ENCODE measurements around the gene AGAP1. TPM values are rescaled to one million over a fixed set of nuclear protein-coding genes. Genes with fewer than 3 reads are reported as not detected.

Gene AGAP1
- total RNA-seq, 1 donor from 2014 or later, result 54.7 TPM

- H3K4me3 Mint-ChIP-seq, result no peak overlapping the region
- no peak for DNase-seq (ENCODE audit: low read depth, low spot score)
- H3K9me3 Mint-ChIP-seq, result peaks cover 2% of the 10 kb centered on the region
- no peak for TF ChIP-seq CTCF (conservative IDR thresholded peaks at IDR 0.05)
- H3K36me3 Mint-ChIP-seq (ENCODE audit: low read depth), result no peaks in the 10 kb centered on the region
- H3K4me1 Mint-ChIP-seq, result no peaks in the 10 kb centered on the region
- H3K27me3 Mint-ChIP-seq (ENCODE audit: low read depth), result no peaks in the 10 kb centered on the region
- H3K27ac Mint-ChIP-seq (ENCODE audit: unreplicated experiment), result no peak overlapping the region
These were observed 7.1 kb upstream of the AGAP1 start for GRCh38 chr2:235486729-235487128.

GRCh38 chr2:235489897-235490296 is 3.9 kb upstream of the AGAP1 start:
- H3K36me3 Mint-ChIP-seq (ENCODE audit: low read depth), result no peaks in the 10 kb centered on the region
- peak overlapping the region; percentile 60 for H3K4me3 Mint-ChIP-seq
- DNase-seq (ENCODE audit: low read depth, low spot score), result no peak
- peaks cover 2% of the 10 kb centered on the region for H3K9me3 Mint-ChIP-seq
- no peaks in the 10 kb centered on the region for H3K27me3 Mint-ChIP-seq (ENCODE audit: low read depth)
- TF ChIP-seq CTCF (conservative IDR thresholded peaks at IDR 0.05), result no peak
- no peak overlapping the region for H3K27ac Mint-ChIP-seq (ENCODE audit: unreplicated experiment)
- H3K4me1 Mint-ChIP-seq, result peaks cover 12% of the 10 kb centered on the region

GRCh38 chr2:235492850-235493344 is 946 bp upstream of the AGAP1 start:
- no peak for DNase-seq (ENCODE audit: low read depth, low spot score)
- H3K36me3 Mint-ChIP-seq (ENCODE audit: low read depth), result no peaks in the 10 kb centered on the region

GRCh38 chr2:235493402-235493774 is 455 bp upstream of the AGAP1 start:
- no peaks in the 10 kb centered on the region for H3K27me3 Mint-ChIP-seq (ENCODE audit: low read depth)

More at GRCh38 chr2:235492850-235493344, 946 bp upstream of the AGAP1 start:
- Mint-ChIP-seq H3K4me3 (peak overlapping the region; percentile 96), H3K9me3 (no peaks in the 10 kb centered on the region), H3K4me1 (peaks cover 35% of the 10 kb centered on the region), H3K27me3 (ENCODE audit: low read depth) (no peaks in the 10 kb centered on the region), H3K27ac (ENCODE audit: unreplicated experiment) (peak overlapping the region; percentile 97)
- no peak for TF ChIP-seq CTCF (conservative IDR thresholded peaks at IDR 0.05)

GRCh38 chr2:235494716-235495372 is 1.0 kb downstream of the AGAP1 start:
- H3K27ac Mint-ChIP-seq (ENCODE audit: unreplicated experiment), result peak overlapping the region; percentile 16
- peak overlapping the region; percentile 92 for H3K4me3 Mint-ChIP-seq
- peak; percentile 22 for DNase-seq (ENCODE audit: low read depth, low spot score)
- no peaks in the 10 kb centered on the region for H3K9me3 Mint-ChIP-seq
- H3K27me3 Mint-ChIP-seq (ENCODE audit: low read depth), result no peaks in the 10 kb centered on the region
- no peaks in the 10 kb centered on the region for H3K36me3 Mint-ChIP-seq (ENCODE audit: low read depth)
- H3K4me1 Mint-ChIP-seq, result peaks cover 54% of the 10 kb centered on the region
- TF ChIP-seq CTCF (conservative IDR thresholded peaks at IDR 0.05), result peak; percentile 29

More at GRCh38 chr2:235493402-235493774, 455 bp upstream of the AGAP1 start:
- TF ChIP-seq CTCF (conservative IDR thresholded peaks at IDR 0.05), result no peak
- Mint-ChIP-seq H3K36me3 (ENCODE audit: low read depth) (no peaks in the 10 kb centered on the region), H3K4me1 (peaks cover 39% of the 10 kb centered on the region), H3K9me3 (no peaks in the 10 kb centered on the region), H3K4me3 (peak overlapping the region; percentile 96), H3K27ac (ENCODE audit: unreplicated experiment) (peak overlapping the region; percentile 97)
- DNase-seq (ENCODE audit: low read depth, low spot score), result no peak

All from neural crest cell (in vitro differentiated cells).